ENCODE data around the gene MXRA8. TPM values are rescaled to one million over a fixed set of nuclear protein-coding genes. Genes with fewer than 3 reads are reported as not detected.

Gene MXRA8
- total RNA-seq, 1 experiment from 2014 or later = 9.6 TPM

DNA sequence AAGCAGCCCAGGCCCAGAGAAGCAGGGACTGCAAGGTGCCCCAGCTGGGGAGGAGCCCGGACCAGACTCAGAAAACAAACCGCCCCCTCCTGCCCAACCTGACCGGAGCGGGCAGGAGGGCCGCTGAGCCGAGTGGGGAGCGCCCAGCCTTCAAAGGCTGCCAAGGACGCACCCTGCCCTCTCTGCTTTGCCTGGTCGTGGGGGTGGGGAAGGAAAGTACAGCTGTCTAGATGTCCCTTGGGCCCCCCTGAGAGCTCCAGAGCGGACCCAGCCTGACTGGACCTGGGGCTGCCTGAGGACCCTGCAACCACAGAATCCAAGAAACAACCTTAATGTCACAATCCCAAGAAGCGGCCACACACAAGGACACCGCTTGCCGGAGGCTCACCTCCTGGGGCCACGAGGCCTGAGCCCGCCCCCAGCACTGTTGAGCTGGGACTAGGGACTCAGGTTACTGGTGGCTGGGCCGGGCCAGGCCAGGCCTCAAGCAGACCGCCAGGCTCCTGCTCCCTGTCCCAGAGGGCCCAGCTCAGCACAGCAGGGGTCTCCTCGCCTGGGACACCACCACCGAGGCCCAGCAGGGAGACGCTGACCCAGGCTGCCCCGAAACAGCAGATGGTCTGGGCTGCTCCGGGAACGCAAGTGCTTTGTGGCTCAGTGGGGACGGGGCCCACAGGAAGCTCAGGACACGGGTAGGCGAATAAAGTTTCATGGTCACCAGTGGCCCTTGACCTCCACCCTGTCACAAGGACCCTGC, 10.5 kb downstream of the MXRA8 start:
- Mint-ChIP-seq H3K4me3 (peak overlapping the region; percentile 72 to 84), H3K36me3 (ENCODE audit: insufficient read depth in 1 of 3, low read depth in 3 of 3) (peaks cover under 1 to 9% (median 3%) of the 10 kb centered on the region in 3 experiments; a peak in 3 of 7 replicates), H3K9me3 (no peaks in the 10 kb centered on the region), H3K27me3 (ENCODE audit: low read depth) (peaks cover 8% of the 10 kb centered on the region), H3K4me1 (peaks cover 15 to 28% of the 10 kb centered on the region in 2 experiments), H3K27ac (peak overlapping the region in 1 of 3 experiments; percentile 83; a peak in 2 of 7 replicates)
- Histone ChIP-seq H3K4ac (ENCODE audit: low read depth, low read length) (no peak overlapping the region), H2AK5ac (ENCODE audit: insufficient read length, low read length) (no peak overlapping the region), H3T11ph (ENCODE audit: low read length) (no peak overlapping the region), H2BK20ac (ENCODE audit: low read depth, low read length, poor library complexity, severe bottlenecking) (no peak overlapping the region), H3K4me1 (ENCODE audit: insufficient read depth, low read length) (no peaks in the 10 kb centered on the region; the same call in 1 of the 2 replicates), H3K23me2 (ENCODE audit: insufficient read length, low read depth, low read length, poor library complexity, severe bottlenecking) (peaks cover 9% of the 10 kb centered on the region), H2BK120ac (ENCODE audit: low read depth, low read length, poor library complexity, severe bottlenecking) (no peak overlapping the region), H2AFZ (ENCODE audit: low read length) (no peak overlapping the region), H4K8ac (replicated peaks; ENCODE audit: insufficient read length, low read depth, low read length) (no peak overlapping the region), H3K56ac (ENCODE audit: insufficient read length, low read depth, low read length) (no peak overlapping the region), H3K9ac (ENCODE audit: extremely low read depth, insufficient read length, low read length) (no peak overlapping the region), H3K9me3 (ENCODE audit: control insufficient read depth, low read depth, low read length) (no peaks in the 10 kb centered on the region), H3K23ac (ENCODE audit: insufficient read length, low read depth, low read length) (no peak overlapping the region), H3K79me2 (ENCODE audit: insufficient read depth, low read length) (peaks cover 3% of the 10 kb centered on the region; the same call in 1 of the 2 replicates), H3K27ac (ENCODE audit: insufficient read length, low read depth, low read length) (no peak overlapping the region), H3K79me1 (ENCODE audit: insufficient read depth, low read depth, low read length, poor library complexity, severe bottlenecking) (peaks cover 13% of the 10 kb centered on the region), H4K20me1 (ENCODE audit: control insufficient read depth, insufficient read depth, insufficient read length) (peaks cover 3% of the 10 kb centered on the region), H3K14ac (ENCODE audit: insufficient read depth, low read length) (no peak overlapping the region; the same call in 1 of the 2 replicates), H4K5ac (ENCODE audit: insufficient read length, low read depth, low read length) (no peak overlapping the region), H2BK12ac (ENCODE audit: insufficient read length, low read depth, low read length) (no peak overlapping the region), H3K27me3 (ENCODE audit: insufficient read depth, low read length) (no peaks in the 10 kb centered on the region), H3K18ac (ENCODE audit: insufficient read length, low read depth, low read length) (no peak overlapping the region), H3K4me2 (ENCODE audit: insufficient read depth, insufficient read length, low read length) (peak overlapping the region; percentile 90), H2BK5ac (ENCODE audit: insufficient read length, low read length) (no peak overlapping the region), H2BK15ac (ENCODE audit: low read depth, low read length) (no peak overlapping the region), H4K91ac (ENCODE audit: insufficient read length, low read depth, low read length) (no peak overlapping the region)
- TF ChIP-seq, protein P1, sequence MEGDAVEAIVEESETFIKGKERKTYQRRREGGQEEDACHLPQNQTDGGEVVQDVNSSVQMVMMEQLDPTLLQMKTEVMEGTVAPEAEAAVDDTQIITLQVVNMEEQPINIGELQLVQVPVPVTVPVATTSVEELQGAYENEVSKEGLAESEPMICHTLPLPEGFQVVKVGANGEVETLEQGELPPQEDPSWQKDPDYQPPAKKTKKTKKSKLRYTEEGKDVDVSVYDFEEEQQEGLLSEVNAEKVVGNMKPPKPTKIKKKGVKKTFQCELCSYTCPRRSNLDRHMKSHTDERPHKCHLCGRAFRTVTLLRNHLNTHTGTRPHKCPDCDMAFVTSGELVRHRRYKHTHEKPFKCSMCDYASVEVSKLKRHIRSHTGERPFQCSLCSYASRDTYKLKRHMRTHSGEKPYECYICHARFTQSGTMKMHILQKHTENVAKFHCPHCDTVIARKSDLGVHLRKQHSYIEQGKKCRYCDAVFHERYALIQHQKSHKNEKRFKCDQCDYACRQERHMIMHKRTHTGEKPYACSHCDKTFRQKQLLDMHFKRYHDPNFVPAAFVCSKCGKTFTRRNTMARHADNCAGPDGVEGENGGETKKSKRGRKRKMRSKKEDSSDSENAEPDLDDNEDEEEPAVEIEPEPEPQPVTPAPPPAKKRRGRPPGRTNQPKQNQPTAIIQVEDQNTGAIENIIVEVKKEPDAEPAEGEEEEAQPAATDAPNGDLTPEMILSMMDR (conservative IDR thresholded peaks at IDR 0.05) = no peak
- DNase-seq = peak; percentile 70
- WGBS (ENCODE audit: extremely low coverage, insufficient read length, low lambda C conversion rate) = no CpG with 5 or more reads among the region's 26 CpGs

All from H9 (cell line).